Medulla oblongata (tissue), 1 donor: ENCODE measurements around the gene PFDN5.

Experiments
- DNase-seq: peaks from one replicate; pipeline ENCODE4 v3.0.0-alpha.2; 2015; ENCODE audit errors: extremely low spot score

The PFDN5 gene

GRCh38 chr12:53295070-53295890 lies at the start of gene PFDN5:
Gene PFDN5 (plus strand): TSS chr12:53295542. CDS start chr12:53295568, 26 bp downstream.
- peak; percentile 93 for DNase-seq

- peak; percentile 82 for DNase-seq
Measured at GRCh38 chr12:53251477-53252348, 43.6 kb upstream of the PFDN5 start.

- DNase-seq = no peak
Measured at GRCh38 chr12:53252349-53252916, 42.9 kb upstream of the PFDN5 start.

- DNase-seq = no peak
Measured at GRCh38 chr12:53253298-53253697, 42.0 kb upstream of the PFDN5 start.

- no peak for DNase-seq
Measured at GRCh38 chr12:53254816-53255545, 40.4 kb upstream of the PFDN5 start.

GRCh38 chr12:53255996-53256395 lies 39.3 kb upstream of the PFDN5 start:
- no peak for DNase-seq

GRCh38 chr12:53258541-53259539 lies 36.5 kb upstream of the PFDN5 start:
- DNase-seq = no peak

GRCh38 chr12:53259891-53260290 lies 35.5 kb upstream of the PFDN5 start:
- no peak for DNase-seq

GRCh38 chr12:53265783-53266182 lies 29.6 kb upstream of the PFDN5 start:
- no peak for DNase-seq

GRCh38 chr12:53267306-53267998 lies 27.9 kb upstream of the PFDN5 start:
- peak; percentile 16 for DNase-seq

GRCh38 chr12:53267999-53268629 lies 27.2 kb upstream of the PFDN5 start, which contains the start of gene ESPL1:
Gene ESPL1 (plus strand): TSS chr12:53268299. CDS start chr12:53268767, 468 bp downstream.
- DNase-seq = peak; percentile 75

- DNase-seq = no peak
Measured at GRCh38 chr12:53268630-53269562, 26.4 kb upstream of the PFDN5 start.

- no peak for DNase-seq
Measured at GRCh38 chr12:53274445-53274844, 20.9 kb upstream of the PFDN5 start.

GRCh38 chr12:53276511-53276910 lies 18.8 kb upstream of the PFDN5 start:
- DNase-seq = no peak

- DNase-seq = no peak
Measured at GRCh38 chr12:53277981-53278380, 17.4 kb upstream of the PFDN5 start.

- DNase-seq = no peak
Measured at GRCh38 chr12:53279283-53279869, 16.0 kb upstream of the PFDN5 start.

- no peak for DNase-seq
Measured at GRCh38 chr12:53279888-53280498, 15.3 kb upstream of the PFDN5 start.
